H54 (cell line): ENCODE results near the gene MAS1.
"Not testable (repeated sequence)": the region's sequence is repeated elsewhere in the genome, so short reads cannot be mapped to it uniquely, and the experiment has no call there.

ENCODE experiments used
- DNase-seq: peaks from one replicate; pipeline ENCODE4 v3.0.0; 2011; ENCODE audit warnings: low spot score, mixed read lengths; ENCODE audit not compliant: insufficient read length
- FAIRE-seq: peaks from 3 replicates; lab custom pipeline; 2011; peaks lifted over from hg19 to GRCh38; lab: Jason Lieb, UNC
- POLR2A ChIP-seq: IDR thresholded peaks from 2 replicates; pipeline ENCODE4 v1.6.1; 2011; ENCODE audit warnings: low read depth, mild to moderate bottlenecking, low read length

MAS1 gene

DNA sequence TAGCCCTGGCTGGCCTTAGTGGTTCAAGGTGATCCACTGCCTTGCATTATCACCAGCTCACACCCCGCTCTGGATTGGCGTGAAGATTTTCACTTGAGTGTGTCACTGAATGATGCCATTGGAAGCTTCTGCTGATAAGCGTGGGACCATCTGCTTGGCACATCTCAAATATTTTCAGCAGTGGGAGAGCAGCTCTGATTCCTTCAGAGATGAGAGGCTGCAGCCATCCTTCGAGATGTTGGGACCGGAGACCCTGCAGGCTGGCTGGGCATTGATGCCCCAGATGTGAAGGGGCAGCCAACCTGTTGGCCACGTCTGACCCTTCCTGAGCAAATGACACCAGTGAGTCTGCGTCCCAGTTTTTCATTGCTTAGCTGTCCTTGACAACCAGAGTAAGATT is at the start of gene MAS1:
Gene MAS1 (plus strand): TSS at position 197 of the 400 bp plus-strand sequence. CDS start 15,968 bp downstream, outside the sequence.
- TF ChIP-seq POLR2A: no peak
- DNase-seq: no peak
- no peak for FAIRE-seq

DNA sequence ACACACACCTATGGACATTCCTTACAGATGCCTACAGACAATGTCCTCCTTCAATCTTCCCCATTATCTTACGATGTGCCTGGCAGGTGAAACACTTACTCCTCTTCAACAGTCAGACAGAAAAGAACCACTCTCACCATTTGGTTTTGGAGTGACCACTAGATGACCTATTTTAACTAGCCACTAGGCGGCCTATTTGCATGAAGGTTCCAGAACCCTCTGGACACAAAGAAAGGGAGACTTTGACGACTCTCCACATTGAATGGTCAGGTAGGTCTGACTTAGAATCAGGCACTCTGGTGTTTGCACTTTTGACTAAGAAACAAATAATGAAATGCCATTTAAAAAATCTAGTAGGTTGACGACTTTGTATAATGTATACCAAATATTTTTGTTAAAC is 48.8 kb upstream of the MAS1 start:
- no peak for TF ChIP-seq POLR2A
- FAIRE-seq (no peak), DNase-seq (no peak)

GRCh38 chr6:159844737-159845645 is 45.8 kb upstream of the MAS1 start:
- TF ChIP-seq POLR2A: no peak
- FAIRE-seq: no peak
- DNase-seq: no peak

GRCh38 chr6:159848552-159848951 is 42.2 kb upstream of the MAS1 start:
- DNase-seq, FAIRE-seq: not testable (repeated sequence)

GRCh38 chr6:159849851-159850250 is 40.9 kb upstream of the MAS1 start:
- DNase-seq, FAIRE-seq: not testable (repeated sequence)

DNA sequence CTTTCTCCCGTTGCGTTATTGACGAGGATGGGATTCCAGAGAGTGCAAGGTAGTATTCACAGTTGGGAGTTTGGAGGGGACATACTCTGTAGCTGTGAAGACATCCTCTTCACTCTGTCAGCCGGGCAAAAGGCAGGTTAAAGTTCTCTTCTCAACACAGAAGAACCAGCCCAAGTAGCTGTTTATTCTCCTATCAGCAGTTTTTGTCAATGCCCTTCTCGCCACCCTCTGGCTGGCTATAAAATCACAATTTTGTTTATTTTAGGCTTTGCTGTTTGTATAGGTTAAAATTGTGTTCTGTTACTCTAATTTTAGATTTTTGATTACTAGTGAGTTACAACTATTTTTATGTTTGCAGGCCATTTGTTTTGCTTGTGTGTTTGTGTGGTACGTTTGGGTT is 37.9 kb upstream of the MAS1 start:
- TF ChIP-seq POLR2A: no peak
- FAIRE-seq: no peak
- DNase-seq: no peak

DNA sequence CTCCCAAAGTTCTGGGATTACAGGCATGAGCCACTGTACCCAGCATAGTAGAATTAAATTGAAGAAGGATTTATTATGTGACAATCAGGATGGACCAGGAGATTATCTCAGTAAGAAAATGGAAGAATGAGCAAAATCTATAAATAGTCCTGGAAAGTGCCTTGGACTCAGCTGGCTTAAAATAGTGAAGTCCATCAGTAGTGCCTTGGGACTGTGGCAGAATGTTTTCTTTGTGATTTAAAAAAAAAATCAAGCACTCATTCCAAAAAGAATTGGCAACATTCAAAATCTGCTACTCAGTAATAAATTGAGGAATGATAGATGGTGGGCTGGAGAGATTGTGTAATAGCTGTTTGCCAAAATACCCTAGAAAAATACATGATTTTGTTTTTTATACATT is 37.0 kb upstream of the MAS1 start:
- no peak for TF ChIP-seq POLR2A
- FAIRE-seq (no peak), DNase-seq (no peak)

DNA sequence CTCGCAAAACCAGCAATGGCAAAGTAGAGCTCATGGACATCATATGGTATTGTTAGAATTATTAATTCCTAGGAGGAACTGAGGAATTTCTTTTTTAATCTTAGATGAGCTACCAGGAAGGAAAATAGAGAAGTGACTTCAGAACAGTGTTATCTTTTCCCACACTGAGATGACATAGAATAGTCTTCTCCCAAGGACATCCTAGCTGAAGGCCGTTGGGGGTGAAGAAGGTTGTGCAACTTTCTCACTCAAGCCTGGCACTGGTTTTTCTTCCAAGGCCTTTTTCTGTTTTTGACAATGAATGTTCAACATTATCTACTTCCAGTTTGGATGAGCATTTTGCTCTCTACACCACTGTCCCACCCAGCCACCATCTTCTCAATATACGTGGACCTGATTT is 35.8 kb upstream of the MAS1 start:
- no peak for DNase-seq
- no peak for FAIRE-seq
- TF ChIP-seq POLR2A: no peak

DNA sequence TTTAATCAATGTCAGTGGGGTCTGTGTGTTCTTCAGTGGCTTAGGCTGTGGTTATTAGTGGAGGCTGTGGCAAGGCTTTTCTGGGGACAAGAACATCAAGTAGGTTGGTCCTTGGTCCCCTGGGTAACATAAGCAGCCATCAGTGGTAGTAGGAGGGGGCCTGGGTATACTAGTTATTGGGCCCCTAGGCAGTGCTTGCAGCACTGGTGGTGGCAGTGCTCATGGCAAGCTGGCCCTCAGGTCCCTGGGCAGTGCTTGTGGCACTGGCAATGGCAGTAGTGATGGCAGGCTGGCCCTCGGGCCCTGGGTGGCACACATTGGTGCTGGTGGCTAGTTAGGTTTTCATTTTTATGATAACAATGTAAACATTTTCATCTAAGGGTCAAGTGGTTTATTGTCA is 32.5 kb upstream of the MAS1 start:
- no peak for DNase-seq
- FAIRE-seq: no peak
- no peak for TF ChIP-seq POLR2A

GRCh38 chr6:159860482-159860881 is 30.3 kb upstream of the MAS1 start:
- DNase-seq (no peak), FAIRE-seq (no peak)
- TF ChIP-seq POLR2A: no peak

DNA sequence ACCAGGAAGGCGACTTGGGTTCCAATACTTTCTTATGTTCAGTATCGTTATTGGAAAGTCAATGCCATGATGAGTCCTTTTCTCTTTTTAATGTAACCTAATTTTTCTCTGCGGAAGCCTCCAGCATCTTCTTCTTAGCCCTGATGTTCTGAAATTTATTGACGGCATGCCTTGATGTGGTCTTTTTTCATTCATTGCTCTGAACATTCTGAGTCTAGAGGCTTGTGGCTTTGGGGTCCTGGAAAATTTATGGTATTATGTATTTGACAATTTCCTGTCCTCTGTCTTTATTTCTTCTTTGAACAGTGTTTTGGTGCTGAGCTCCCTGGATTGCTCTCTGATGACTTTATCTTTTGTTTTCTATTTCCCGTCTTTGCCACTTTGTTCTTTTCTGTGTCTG is 28.7 kb upstream of the MAS1 start:
- DNase-seq (no peak), FAIRE-seq (no peak)
- no peak for TF ChIP-seq POLR2A

DNA sequence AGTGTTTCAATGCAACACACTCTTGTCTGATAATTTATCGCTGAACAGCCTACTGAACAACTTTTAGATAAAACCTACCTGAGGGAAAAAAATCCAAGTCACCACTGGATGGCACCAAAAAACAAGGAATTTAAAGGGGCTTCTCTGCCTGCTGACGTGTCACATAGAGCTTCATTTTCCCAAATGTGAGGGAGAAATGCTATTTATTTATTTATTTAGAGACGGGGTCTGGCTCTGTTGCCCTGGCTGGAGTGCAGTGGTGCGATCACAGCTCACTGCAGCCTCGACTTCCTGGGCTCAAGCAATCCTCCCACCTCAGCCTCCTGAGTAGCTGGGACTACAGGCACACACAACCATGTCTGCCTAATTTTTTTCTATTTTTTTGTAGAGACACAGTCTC is 27.4 kb upstream of the MAS1 start:
- not testable (repeated sequence) for FAIRE-seq
- DNase-seq: peak; percentile 40

DNA sequence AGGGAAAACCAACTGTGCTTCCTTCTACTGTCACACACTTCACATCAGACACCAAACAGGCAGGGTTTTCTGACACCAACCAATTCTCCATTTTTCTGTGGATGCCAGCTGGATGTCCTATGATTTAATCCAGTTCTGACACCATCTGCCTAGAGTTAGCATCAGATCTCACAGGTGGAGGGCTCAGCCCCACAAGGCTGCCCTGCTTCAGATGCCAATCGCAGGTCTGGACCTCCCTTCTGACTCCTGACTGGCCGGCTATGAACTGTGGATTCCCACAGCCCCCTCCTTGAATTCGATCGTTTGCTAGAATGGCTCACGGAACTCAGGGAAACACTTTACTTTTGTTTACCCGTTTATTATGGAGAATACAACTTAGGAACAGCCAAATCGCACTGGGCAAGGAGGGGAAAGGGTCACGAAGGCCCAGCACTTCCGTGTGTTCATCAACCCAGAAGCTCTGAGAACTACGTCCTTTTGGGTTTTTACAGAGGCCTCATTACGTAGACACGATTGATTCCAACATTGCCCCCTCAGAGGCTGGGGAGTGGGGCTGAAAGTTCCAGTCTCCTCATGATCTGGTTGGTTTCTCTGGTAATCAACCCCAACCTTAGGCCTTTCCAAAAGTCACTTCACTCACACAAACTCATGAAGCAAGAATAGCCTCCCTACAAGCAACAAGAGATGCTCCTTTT is 25.4 kb upstream of the MAS1 start:
- no peak for TF ChIP-seq POLR2A
- no peak for FAIRE-seq
- DNase-seq: no peak

- no peak for TF ChIP-seq POLR2A
- no peak for DNase-seq
- no peak for FAIRE-seq
Observed at GRCh38 chr6:159866286-159867247, 24.2 kb upstream of the MAS1 start.
